GM21381 (cell line): ENCODE measurements around the gene LCTL.
A peak's percentile ranks its signal among the peaks of the same experiment; 100 is the strongest.

ENCODE experiments used
- ATAC-seq: cut with Tn5 transposase; IDR thresholded peaks from one replicate; pipeline ENCODE4 v1.9.1; 2021; ENCODE audit warnings: mild to moderate bottlenecking, moderate library complexity; ENCODE audit not compliant: unreplicated experiment

LCTL gene

DNA sequence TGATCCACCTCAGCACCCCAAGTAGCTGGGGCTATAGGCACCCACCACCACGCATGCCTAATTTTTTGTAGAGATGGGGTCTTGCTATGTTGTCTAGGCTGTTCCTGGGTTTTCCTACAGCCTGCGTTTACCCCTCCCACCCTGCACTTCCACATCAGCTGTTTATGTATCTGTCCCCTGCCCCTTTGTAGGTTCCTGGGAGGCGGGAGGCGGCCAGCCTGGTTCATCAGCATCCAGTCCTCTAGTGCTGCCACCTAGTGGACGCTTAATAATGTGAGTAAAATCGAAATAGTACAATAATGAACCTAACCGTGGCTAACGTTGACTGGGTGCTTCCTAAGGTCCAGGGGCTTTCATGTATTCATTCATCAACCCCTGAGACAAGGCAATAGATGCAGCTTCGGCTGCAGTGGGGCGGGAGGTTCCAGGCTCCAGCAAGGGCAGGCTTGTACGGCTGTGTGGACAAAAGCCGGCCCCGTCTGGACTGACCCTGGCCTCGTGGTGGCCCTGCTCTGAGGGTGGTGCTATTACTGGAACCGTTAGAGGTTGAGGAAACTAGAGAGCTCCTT lies 1.2 kb upstream of the LCTL start:
- ATAC-seq = no peak

DNA sequence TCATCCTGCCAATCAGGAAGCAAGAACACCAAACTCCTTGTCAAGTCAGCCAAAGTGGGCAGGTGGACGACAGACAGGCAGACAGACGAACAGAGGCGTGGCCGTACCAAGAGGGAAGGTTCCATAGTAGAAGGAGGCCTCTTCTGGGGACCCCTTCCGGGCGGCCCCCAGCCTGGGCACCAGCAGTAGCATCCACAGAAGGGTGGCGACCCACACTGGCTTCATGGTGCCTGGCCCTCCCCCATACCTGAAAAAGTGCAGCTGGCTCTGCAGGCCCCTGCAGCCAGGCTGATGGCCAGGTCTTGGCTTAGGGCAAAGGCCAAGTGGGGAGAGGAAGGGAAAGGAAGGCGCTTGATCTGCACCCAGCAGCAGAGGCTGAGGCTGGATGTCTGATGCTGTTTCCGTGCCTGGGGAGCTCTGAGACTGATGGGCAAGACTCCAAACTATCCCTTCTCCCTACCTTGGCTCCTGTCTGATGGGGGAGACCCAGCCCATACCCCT lies 607 bp downstream of the LCTL start:
- no peak for ATAC-seq

DNA sequence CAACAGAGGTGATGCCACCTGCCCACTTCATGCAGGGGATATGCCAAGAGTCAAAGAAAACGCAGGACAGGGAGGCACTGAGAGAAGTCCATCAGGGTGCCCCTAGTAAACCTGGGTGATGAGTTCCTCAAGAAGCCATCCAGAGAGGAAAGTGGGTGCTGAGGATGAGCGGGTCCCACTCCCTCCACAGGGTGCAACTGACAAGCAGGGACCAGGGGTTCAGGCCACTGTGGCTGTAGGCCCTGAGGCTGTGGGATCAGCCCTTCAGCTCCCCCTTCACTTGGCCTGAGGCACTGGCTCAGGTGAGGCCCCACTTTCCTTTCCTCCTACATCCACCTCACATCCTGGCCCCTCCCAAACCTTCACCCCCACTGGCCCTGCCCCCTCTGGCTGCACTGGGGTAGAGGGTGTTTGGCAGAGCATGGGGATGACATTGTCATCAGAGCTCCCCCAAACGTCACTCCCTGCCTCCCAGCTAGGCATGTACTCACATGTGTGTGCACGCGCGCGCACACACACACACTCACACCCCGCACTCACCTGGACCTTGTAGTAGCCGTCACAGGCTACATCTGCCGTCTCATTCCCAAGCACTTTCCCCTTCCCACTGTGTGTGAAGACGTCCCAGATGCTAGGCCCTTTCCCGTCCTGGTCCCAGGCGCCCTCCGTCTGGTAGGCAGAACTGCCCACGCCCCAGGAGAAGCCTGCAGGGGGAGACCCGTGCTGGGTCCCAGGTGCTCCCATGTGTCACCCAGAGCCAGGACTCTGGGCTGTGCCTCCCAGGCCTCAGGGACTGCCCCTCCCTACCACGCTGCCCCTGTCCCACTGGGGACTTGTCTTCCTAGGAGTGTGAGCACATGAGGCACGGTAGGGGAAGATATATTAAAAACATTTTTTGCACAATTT lies 1.4 kb downstream of the LCTL start:
- no peak for ATAC-seq

GRCh38 chr15:66563566-66564110 lies 2.2 kb downstream of the LCTL start:
- no peak for ATAC-seq

DNA sequence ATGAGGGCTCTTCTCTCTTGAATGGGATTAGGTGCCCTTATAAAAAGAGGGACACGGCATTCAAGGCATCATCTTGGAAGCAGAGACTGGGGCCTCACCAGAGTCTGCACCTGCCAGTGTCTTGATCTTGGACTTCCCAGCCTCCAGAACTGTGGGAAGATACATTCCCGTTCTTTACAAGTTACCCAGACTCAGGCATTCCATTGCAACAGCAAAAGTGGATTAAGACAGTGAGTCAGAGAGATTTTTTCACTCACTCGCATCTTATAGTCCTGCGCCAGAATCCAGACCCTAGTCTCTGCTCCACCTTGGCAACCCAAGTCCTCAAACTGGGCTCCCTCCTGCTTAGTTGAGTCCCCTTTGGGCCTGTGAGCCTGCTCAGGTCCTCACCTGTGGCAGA lies 2.7 kb downstream of the LCTL start:
- no peak for ATAC-seq

DNA sequence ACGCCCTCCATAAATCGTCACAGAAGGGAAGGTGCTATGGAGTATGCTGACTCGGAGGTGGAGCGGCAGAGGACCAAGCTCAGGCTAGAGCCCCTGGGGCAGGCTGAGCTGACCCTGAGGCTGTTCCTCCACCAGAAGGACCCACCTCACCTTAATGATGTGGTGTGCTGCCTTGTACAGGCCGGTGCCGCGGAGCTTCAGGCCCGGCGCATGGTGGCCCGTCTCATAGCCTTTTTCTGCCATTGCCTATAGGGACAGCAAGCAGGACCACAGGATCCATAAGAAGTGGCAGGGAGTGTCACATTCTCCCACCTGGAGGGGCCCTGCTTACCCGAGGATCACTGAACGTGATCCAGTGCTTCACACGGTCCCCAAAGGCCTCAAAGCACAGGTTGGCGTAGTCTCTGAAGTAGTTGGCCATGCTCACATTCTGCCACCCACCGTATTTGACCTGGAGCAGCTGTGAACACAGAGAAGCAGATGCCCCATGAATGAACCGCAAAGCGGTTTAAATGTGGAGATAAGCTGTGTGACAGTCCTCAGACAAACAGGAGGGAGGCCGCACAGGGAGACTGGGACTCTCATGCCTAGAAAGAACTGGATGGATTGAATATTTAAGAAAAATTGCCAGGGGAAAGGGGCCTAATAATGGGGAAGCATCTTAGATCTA lies 4.8 kb downstream of the LCTL start:
- no peak for ATAC-seq

- ATAC-seq = no peak
Measured at GRCh38 chr15:66558271-66558670, 7.5 kb downstream of the LCTL start.

DNA sequence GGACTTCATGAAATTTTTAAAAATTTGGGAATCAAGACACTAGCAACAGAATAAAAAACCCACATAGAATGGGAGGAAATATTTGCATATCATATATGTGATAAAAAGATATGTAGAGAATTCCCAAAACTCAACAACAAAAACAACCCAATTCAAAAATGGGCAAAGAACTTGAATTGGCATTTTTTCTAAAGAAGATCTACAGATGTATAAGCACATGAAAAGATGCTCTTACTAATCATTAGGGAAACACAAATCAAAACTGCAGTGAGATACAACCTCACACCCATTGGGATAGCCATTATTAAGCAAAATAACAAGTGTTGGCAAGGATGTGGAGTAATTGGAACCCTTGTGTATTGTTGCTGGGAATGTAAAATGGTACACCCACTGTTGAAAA lies 10.1 kb downstream of the LCTL start:
- ATAC-seq = no peak

GRCh38 chr15:66545255-66545654 lies 20.5 kb downstream of the LCTL start:
- no peak for ATAC-seq

- no peak for ATAC-seq
Measured at GRCh38 chr15:66542896-66543295, 22.9 kb downstream of the LCTL start.

GRCh38 chr15:66535056-66535455 lies 30.7 kb downstream of the LCTL start:
- no peak for ATAC-seq

- no peak for ATAC-seq
Measured at GRCh38 chr15:66524838-66525237, 41.0 kb downstream of the LCTL start.

DNA sequence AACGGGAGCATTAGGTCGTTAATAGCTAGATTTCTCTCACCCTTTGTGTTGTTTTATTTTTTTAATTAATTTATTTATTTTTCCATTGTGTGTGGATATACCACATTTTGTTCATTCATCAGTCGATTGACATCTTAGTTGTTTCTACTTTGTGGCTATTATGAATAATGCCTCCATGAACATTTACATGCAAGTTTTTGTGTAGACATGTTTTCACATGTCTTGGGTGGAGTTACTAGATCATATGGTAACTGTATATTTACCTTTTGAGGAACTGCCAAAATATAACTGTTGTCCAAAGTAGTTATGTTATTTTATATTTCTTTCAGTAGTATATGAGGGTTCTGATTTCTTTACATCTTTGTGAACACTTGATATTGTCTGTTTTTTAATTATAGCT lies 41.9 kb downstream of the LCTL start:
- ATAC-seq = no peak

DNA sequence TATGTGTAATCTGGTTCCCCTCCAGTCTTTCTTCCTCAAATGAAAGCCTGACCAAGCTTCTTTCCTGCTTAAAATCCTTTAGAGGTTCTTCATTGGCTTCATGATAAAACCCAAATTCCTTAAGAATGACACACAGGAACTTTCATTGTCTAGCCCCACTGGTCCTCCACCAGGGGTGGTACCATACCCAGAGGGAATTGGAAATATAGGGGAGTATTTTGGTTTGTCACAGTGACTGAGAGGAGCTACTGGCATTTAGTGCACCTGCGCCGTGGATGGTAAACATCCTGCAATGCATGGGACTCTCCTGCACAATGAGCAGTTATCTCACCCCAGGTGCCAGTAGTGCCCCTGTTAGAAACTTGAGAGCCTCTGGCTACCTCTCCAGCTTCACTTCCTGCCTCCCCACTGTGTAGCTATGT lies 49.9 kb downstream of the LCTL start:
- no peak for ATAC-seq

GRCh38 chr15:66514586-66514985 lies 51.2 kb downstream of the LCTL start:
- no peak for ATAC-seq

DNA sequence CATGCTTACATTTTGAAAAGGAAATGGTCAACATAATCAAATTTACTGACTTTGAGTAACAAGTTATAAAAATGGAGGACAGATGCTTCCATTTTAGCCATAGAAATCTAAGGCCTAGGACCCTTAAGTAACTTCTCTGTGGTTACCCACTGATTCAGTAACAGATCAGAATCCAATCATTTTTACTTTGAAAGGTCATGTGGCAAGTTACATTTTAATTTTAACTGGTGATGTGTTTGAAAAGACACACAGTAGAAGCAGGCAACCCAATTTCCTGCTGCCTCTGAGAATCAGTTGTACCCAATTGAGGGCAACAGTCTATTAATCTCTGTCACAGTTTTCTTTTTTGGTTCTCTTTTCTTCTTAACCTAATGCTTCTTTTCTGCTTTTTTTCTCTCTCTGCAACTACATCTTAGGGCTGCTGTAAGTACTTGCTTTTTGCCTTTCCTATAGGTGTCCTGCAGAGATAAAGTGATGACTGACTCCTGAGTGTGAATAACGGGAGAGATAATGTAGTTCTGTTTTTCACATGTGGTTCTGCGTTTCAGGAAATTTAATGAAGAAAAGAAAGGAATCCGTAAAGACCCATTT lies 57.4 kb downstream of the LCTL start:
- no peak for ATAC-seq

- no peak for ATAC-seq
Measured at GRCh38 chr15:66505818-66506217, 60.0 kb downstream of the LCTL start.

GRCh38 chr15:66505430-66505811 lies 60.4 kb downstream of the LCTL start:
- no peak for ATAC-seq

DNA sequence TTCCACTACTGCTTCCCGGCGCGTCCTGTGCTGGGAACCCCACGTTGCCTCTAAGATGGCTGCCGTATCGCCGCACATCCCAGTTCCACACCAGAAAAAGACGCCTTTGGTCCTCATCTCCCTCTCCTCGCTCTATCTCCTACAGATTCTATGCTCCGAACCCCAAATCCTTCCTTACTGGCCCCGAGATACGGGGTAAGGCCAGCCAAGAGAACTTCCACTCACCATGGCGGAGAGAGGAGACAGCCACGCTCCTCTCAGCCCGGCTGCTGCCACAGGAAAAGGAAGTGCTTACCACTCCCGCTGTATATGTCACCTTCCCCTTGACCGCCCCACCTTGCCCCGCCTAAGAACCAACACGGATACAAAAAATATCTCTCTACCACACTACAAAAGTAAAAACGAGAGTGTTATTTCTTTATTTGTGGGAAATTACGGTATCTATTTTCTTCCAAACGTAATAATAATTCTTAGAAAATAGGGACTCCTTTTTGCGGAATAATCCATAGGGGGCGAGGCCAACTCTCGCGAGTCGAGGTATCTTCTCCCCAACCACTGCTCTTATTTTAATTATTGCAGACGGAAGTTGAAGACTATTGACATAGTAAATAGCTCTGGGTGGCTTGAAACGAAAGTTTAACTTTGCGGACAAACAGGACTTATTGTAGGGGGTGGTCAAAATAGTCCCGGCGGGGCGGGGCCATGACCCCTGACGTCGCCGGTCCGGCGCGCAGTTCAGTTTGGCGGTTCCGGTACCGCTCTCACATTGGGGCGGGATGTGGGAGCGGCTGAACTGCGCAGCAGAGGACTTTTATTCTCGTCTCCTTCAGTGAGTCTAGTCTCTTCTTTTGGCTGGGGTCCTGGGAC lies 61.0 kb downstream of the LCTL start, which contains the start of the genes RPL4 and ZWILCH:
RPL4 (minus strand) TSS at position 293 of the 867 bp plus-strand sequence; CDS start at position 228, 65 bp downstream.
ZWILCH (plus strand) TSS at position 764 of the 867 bp plus-strand sequence; CDS start at position 777, 13 bp downstream.
- peak; percentile 81 for ATAC-seq
